Caco-2 (cell line): ENCODE data around the gene ITSN2. TPM values are rescaled to one million over a fixed set of nuclear protein-coding genes. Genes with fewer than 3 reads are reported as not detected.
A peak's percentile ranks its signal among the peaks of the same experiment; 100 is the strongest.
"Not testable (repeated sequence)": the region's sequence is repeated elsewhere in the genome, so short reads cannot be mapped to it uniquely, and the experiment has no call there.

ENCODE experiments used
- BruUV-seq: library from RNA; stranded (reverse); fragments of 400-500 nt; replicated peaks from 2 replicates; lab custom pipeline; 2021; lab: Mats Ljungman, UMichigan
- CTCF ChIA-PET: fragments of 300-600 bp; sonication (Branson Sonifier 250); formaldehyde crosslinking; loops from one replicate; lab custom pipeline; 2022; ENCODE audit warnings: antibody characterized with exemption; lab: Charles Lee
- POLR2A ChIA-PET: fragments of 300-600 bp; sonication (Branson Sonifier 250); formaldehyde crosslinking; loops from one replicate; lab custom pipeline; 2022; ENCODE audit warnings: antibody characterized with exemption; lab: Charles Lee
- DNase-seq, 2 experiments: peaks; one replicate each; pipeline versions ENCODE4 v3.0.0 to v3.0.0-alpha.2; 2020 to 2022
- H3K27me3 ChIP-seq: replicated peaks from 2 replicates; pipeline ENCODE4 v1.6.0; 2011; ENCODE audit warnings: low read length; ENCODE audit not compliant: control insufficient read depth, insufficient read depth
- H3K36me3 ChIP-seq: 2 replicates; pipeline ENCODE4 v1.5.1; 2011; ENCODE audit warnings: low read length; ENCODE audit not compliant: control insufficient read depth, insufficient read depth
- H3K4me1 ChIP-seq: fragments of 250-450 bp; sonication (Bioruptor Pico); 2 replicates; pipeline ENCODE4 v1.5.1; 2020; ENCODE audit warnings: mild to moderate bottlenecking
- H3K4me3 ChIP-seq: 2 replicates; pipeline ENCODE4 v1.5.1; 2011; ENCODE audit warnings: low read depth, mild to moderate bottlenecking, control low read depth, low read length
- H3K9me3 ChIP-seq: fragments of 250-450 bp; sonication (Bioruptor Pico); 2 replicates; pipeline ENCODE4 v1.5.1; 2020; ENCODE audit warnings: mild to moderate bottlenecking, moderate library complexity
- H3K27ac Mint-ChIP-seq: one replicate; pipeline ENCODE4 v1.8.0; 2022; ENCODE audit warnings: mixed read lengths; ENCODE audit not compliant: unreplicated experiment
- H3K27me3 Mint-ChIP-seq: one replicate; pipeline ENCODE4 v1.8.0; 2022; ENCODE audit warnings: mixed read lengths; ENCODE audit not compliant: insufficient read depth, unreplicated experiment
- H3K36me3 Mint-ChIP-seq: one replicate; pipeline ENCODE4 v1.8.0; 2022; ENCODE audit warnings: mild to moderate bottlenecking, mixed read lengths; ENCODE audit not compliant: insufficient read depth, unreplicated experiment
- H3K4me1 Mint-ChIP-seq: one replicate; pipeline ENCODE4 v1.8.0; 2022; ENCODE audit warnings: low read depth, mixed read lengths; ENCODE audit not compliant: unreplicated experiment
- H3K4me3 Mint-ChIP-seq: one replicate; pipeline ENCODE4 v1.8.0; 2022; ENCODE audit warnings: mild to moderate bottlenecking, moderate library complexity, mixed read lengths; ENCODE audit not compliant: unreplicated experiment
- H3K9me3 Mint-ChIP-seq: one replicate; pipeline ENCODE4 v1.8.0; 2022; ENCODE audit warnings: mixed read lengths; ENCODE audit not compliant: unreplicated experiment
- CTCF ChIP-seq, 2 experiments: fragments of 200-600 bp in 1 of 2; IDR thresholded peaks; 1 replicate in 1 of 2; 2 replicates in 1 of 2; pipeline versions ENCODE4 v1.5.1 to v1.8.0; 2011 to 2022; ENCODE audit warnings: antibody characterized with exemption in 1 of 2, control low read depth in 1 of 2, inconsistent platforms in 1 of 2, low read depth in 1 of 2, low read length in 1 of 2, mild to moderate bottlenecking in 1 of 2, moderate library complexity in 1 of 2; ENCODE audit not compliant: insufficient read depth in 1 of 2, severe bottlenecking in 1 of 2, unreplicated experiment in 1 of 2
- intact Hi-C: fragments of 100-400 bp; cut with micrococcal nuclease; formaldehyde crosslinking; loops from one replicate; pipeline ENCODE4 v1.10.0; 2022; ENCODE audit not compliant: unreplicated experiment
- total RNA-seq: library from RNA; stranded (reverse); gene quantifications from 2 replicates; pipeline ENCODE4 v1.2.3, GENCODE V29; 2022

The ITSN2 gene
- total RNA-seq, 1 experiment from 2014 or later: 49.4 TPM

- intact Hi-C loops: loop anchor here (5.0 to 10.0 kb wide), 2 partner anchors 134 to 436 kb away; partner anchors contain the start of gene ATAD2B
- no peak for DNase-seq
- Histone ChIP-seq H3K4me1 (peaks cover 42% of the 10 kb centered on the region), H3K9me3 (no peaks in the 10 kb centered on the region), H3K27me3 (no peaks in the 10 kb centered on the region), H3K36me3 (no peaks in the 10 kb centered on the region), H3K4me3 (peak overlapping the region; percentile 90)
- TF ChIP-seq CTCF (IDR thresholded peaks at IDR 0.05; ENCODE audit: insufficient read depth in 1 of 2, low read depth in 1 of 2, low read length in 1 of 2, severe bottlenecking in 1 of 2, unreplicated experiment in 1 of 2): no peak
- Mint-ChIP-seq H3K36me3 (no peaks in the 10 kb centered on the region), H3K4me3 (peak overlapping the region; percentile 78), H3K9me3 (no peaks in the 10 kb centered on the region), H3K27me3 (no peaks in the 10 kb centered on the region), H3K27ac (peak overlapping the region; percentile 68), H3K4me1 (peaks cover 33% of the 10 kb centered on the region)
- TSS peak; percentile 75 for BruUV-seq
- POLR2A ChIA-PET: interaction anchor here (0.6 kb wide), 1 partner anchor 585 kb away, joined by 4 read pairs; no protein-coding TSS in a partner anchor
- CTCF ChIA-PET: no interaction called here
Measured at GRCh38 chr2:24360963-24361330, 611 bp upstream of the ITSN2 start.

GRCh38 chr2:24359129-24360049 lies 947 bp downstream of the ITSN2 start:
- Histone ChIP-seq H3K4me1 (peaks cover 35% of the 10 kb centered on the region), H3K9me3 (no peaks in the 10 kb centered on the region), H3K4me3 (peak overlapping the region; percentile 90), H3K27me3 (no peaks in the 10 kb centered on the region), H3K36me3 (no peaks in the 10 kb centered on the region)
- Mint-ChIP-seq H3K4me1 (peaks cover 31% of the 10 kb centered on the region), H3K36me3 (no peaks in the 10 kb centered on the region), H3K27me3 (no peaks in the 10 kb centered on the region), H3K4me3 (peak overlapping the region; percentile 78), H3K27ac (peak overlapping the region; percentile 49), H3K9me3 (no peaks in the 10 kb centered on the region)
- intact Hi-C loops: loop anchor here (5.0 to 10.0 kb wide), 2 partner anchors 132 to 435 kb away; partner anchors contain the start of gene ATAD2B
- no peak for DNase-seq
- ChIA-PET POLR2A (interaction anchor here (0.5 kb wide), 1 partner anchor 19 kb away, joined by 6 read pairs; no protein-coding TSS in a partner anchor), CTCF (no interaction called here)
- no peak for TF ChIP-seq CTCF (IDR thresholded peaks at IDR 0.05; ENCODE audit: insufficient read depth in 1 of 2, low read depth in 1 of 2, low read length in 1 of 2, severe bottlenecking in 1 of 2, unreplicated experiment in 1 of 2)
- BruUV-seq: TSS peak; percentile 45

GRCh38 chr2:24357767-24358166 lies 2.6 kb downstream of the ITSN2 start:
- H3K4me3 ChIP-seq, H3K9me3 ChIP-seq, intact Hi-C loops, H3K36me3 Mint-ChIP-seq, H3K27me3 Mint-ChIP-seq, BruUV-seq, H3K36me3 ChIP-seq, DNase-seq, POLR2A ChIA-PET, CTCF ChIA-PET, H3K27ac Mint-ChIP-seq, H3K4me3 Mint-ChIP-seq, H3K27me3 ChIP-seq, H3K9me3 Mint-ChIP-seq: not testable (repeated sequence)
- H3K4me1 ChIP-seq: peaks cover 33% of the 10 kb centered on the region
- H3K4me1 Mint-ChIP-seq: peaks cover 23% of the 10 kb centered on the region

DNA sequence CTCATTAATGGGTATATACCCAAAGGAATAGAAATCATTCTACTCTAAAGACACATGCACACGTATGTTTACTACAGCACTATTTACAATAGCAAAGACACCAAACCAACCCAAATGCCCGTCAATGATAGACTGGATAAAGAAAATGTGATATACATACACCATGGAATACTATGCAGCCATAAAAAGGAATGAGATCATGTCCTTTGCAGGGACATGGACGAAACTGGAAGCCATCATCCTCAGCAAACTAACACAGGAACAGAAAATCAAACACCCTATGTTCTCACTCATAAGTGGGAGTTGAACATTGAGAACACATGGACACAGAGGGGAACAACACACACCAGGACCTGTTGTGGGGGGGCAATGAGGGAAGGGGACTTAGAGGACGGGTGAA lies 3.2 kb downstream of the ITSN2 start:
- H3K27ac Mint-ChIP-seq, H3K9me3 Mint-ChIP-seq, H3K36me3 Mint-ChIP-seq, CTCF ChIA-PET, H3K27me3 ChIP-seq, H3K27me3 Mint-ChIP-seq, intact Hi-C loops, DNase-seq, H3K4me3 ChIP-seq, H3K4me3 Mint-ChIP-seq, BruUV-seq, POLR2A ChIA-PET, H3K36me3 ChIP-seq, H3K9me3 ChIP-seq: not testable (repeated sequence)
- peaks cover 16% of the 10 kb centered on the region for H3K4me1 Mint-ChIP-seq
- H3K4me1 ChIP-seq: peaks cover 33% of the 10 kb centered on the region
